ENCODE results near the gene LZIC. TPM values are rescaled to one million over a fixed set of nuclear protein-coding genes. Genes with fewer than 3 reads are reported as not detected.

The LZIC gene
- total RNA-seq, 4 donors from 2014 or later = 9.4 to 21.7 (median 19.4) TPM

DNA sequence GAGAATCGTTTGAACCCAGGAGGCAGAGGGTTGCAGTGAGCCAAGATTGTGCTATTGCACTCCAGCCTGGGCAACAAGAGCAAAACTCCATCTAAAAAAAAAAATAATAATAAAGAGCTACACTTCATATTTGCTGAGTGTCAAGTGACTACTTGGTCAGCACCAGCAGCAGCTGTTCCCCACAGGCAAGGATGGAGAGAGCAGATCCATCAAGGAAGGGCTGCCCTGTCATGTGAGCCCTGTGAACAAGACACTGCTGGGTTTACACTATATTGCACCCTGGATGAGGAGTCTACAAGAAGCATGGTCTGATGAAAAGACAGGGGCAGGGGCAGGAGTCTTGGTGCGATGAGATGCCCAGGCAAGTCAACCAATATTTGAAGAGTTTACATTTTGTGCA, 36.7 kb downstream of the LZIC start:
- Histone ChIP-seq H3K9me3 (no peaks in the 10 kb centered on the region), H3K27ac (peak overlapping the region in 1 of 4 donors; percentile 85), H3K27me3 (no peaks in the 10 kb centered on the region), H3K36me3 (no peaks in the 10 kb centered on the region), H3K4me1 (peaks cover 36 to 68% of the 10 kb centered on the region in 2 donors), H3K4me3 (no peak overlapping the region)
- no peak for TF ChIP-seq POLR2A (IDR thresholded peaks at IDR 0.05)
- TF ChIP-seq, protein P1, sequence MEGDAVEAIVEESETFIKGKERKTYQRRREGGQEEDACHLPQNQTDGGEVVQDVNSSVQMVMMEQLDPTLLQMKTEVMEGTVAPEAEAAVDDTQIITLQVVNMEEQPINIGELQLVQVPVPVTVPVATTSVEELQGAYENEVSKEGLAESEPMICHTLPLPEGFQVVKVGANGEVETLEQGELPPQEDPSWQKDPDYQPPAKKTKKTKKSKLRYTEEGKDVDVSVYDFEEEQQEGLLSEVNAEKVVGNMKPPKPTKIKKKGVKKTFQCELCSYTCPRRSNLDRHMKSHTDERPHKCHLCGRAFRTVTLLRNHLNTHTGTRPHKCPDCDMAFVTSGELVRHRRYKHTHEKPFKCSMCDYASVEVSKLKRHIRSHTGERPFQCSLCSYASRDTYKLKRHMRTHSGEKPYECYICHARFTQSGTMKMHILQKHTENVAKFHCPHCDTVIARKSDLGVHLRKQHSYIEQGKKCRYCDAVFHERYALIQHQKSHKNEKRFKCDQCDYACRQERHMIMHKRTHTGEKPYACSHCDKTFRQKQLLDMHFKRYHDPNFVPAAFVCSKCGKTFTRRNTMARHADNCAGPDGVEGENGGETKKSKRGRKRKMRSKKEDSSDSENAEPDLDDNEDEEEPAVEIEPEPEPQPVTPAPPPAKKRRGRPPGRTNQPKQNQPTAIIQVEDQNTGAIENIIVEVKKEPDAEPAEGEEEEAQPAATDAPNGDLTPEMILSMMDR (IDR thresholded peaks at IDR 0.05 in 4 of 5, conservative IDR thresholded peaks at IDR 0.05 in 1 of 5) = no peak
- intact Hi-C loops (cut with DNase I; ENCODE audit: low total_unique reads) = no loop called here
- DNase-seq = no peak
- ATAC-seq = no peak
- in situ Hi-C loops (cut with MboI; ENCODE audit: low sequenced_read_pairs in 4 of 4) = no loop called here

DNA sequence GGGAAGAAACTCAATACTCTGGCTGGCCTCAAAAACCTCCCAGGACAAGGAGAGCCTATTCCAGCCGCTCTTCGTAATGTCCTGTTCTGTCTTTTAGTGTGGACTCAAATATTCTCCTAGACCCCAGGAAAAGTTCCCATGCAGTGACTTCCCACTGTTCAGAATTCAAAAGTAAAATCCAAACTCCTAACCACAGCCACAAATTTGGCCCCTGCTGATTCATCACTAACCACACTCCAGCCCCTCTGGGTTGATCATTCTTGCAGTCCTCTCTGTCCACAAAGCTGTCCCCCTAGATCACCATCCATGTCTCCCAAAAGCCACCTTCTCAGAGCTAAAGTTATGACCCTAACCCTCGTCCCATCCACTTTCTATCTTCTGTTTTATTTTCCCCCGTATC, 38.2 kb downstream of the LZIC start:
- DNase-seq = no peak
- H3K36me3 ChIP-seq = no peaks in the 10 kb centered on the region
- peak overlapping the region in 2 of 4 donors; percentile 45 to 82 for H3K27ac ChIP-seq
- no peaks in the 10 kb centered on the region for H3K27me3 ChIP-seq
- intact Hi-C loops (cut with DNase I; ENCODE audit: low total_unique reads) = no loop called here
- peaks cover 42 to 73% of the 10 kb centered on the region in 2 donors for H3K4me1 ChIP-seq
- no peak overlapping the region for H3K4me3 ChIP-seq
- ATAC-seq = no peak
- no peaks in the 10 kb centered on the region for H3K9me3 ChIP-seq
- in situ Hi-C loops (cut with MboI; ENCODE audit: low sequenced_read_pairs in 4 of 4) = no loop called here
- no peak for TF ChIP-seq POLR2A (IDR thresholded peaks at IDR 0.05)

DNA sequence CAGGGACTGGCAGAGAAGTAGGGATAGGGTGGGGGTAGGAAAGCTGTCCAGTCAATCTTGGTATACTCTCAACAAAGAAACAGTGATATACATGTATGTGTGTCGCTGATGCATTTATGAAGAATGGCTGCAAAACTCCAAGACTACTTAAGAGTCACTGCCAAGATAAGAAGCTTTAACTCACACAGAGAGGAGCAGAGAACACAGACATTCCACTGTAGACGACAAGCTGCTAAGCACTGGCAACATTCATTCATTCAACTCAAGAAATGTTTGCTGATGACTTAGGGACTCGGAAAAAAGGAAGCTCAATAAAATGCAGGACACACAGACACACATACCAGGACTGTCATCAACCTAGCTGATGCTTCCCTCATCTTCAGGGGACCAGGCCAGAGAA, 38.6 kb downstream of the LZIC start:
- Histone ChIP-seq H3K9me3 (no peaks in the 10 kb centered on the region), H3K27me3 (no peaks in the 10 kb centered on the region), H3K36me3 (no peaks in the 10 kb centered on the region), H3K27ac (peak overlapping the region in 2 of 4 donors; percentile 45 to 82), H3K4me1 (peaks cover 41 to 76% of the 10 kb centered on the region in 2 donors), H3K4me3 (no peak overlapping the region)
- intact Hi-C loops (cut with DNase I; ENCODE audit: low total_unique reads) (no loop called here), in situ Hi-C loops (cut with MboI; ENCODE audit: low sequenced_read_pairs in 4 of 4) (no loop called here)
- ATAC-seq = no peak
- no peak for DNase-seq
- TF ChIP-seq, protein P1 (IDR thresholded peaks at IDR 0.05 in 4 of 5, conservative IDR thresholded peaks at IDR 0.05 in 1 of 5) = no peak
- no peak for TF ChIP-seq POLR2A (IDR thresholded peaks at IDR 0.05)

DNA sequence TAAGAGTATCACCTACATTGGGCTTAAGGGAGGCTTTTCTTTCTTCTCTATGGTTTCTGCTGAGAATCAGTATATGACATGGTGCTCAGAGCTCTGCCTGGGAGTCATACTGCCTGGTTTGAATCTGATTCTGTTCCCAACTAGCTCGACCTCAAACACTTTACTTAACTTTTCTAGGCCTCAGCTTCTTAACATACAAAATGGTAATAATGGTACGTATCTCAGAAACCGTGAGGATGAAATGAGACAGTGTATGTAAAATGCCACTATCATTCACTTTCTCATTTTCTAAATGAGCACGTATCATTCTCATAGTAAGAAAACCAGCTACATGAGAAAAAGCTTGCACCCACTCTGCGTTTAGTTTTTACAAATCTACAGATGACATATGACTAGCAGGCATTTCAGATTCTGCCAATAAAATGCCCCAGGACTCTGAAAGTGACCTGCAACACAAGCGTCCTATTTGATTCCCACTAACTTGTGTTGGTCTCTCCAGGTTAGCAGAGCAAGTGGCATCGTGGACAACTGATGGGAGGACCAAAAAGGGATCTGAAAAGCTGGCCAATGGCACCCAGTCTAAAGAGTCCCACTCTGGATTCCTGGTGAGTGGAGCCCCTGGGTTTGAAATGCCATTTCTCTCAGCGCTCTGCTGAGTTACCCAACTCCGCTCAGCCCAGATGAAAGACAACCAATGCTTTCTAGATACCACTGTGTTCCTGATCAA, 39.2 kb downstream of the LZIC start:
- Histone ChIP-seq H3K27ac (peak overlapping the region in 2 of 4 donors; percentile 53 to 82), H3K27me3 (no peaks in the 10 kb centered on the region), H3K4me3 (no peak overlapping the region), H3K9me3 (no peaks in the 10 kb centered on the region), H3K4me1 (peaks cover 35 to 73% of the 10 kb centered on the region in 2 donors), H3K36me3 (no peaks in the 10 kb centered on the region)
- TF ChIP-seq, protein P1 (IDR thresholded peaks at IDR 0.05 in 4 of 5, conservative IDR thresholded peaks at IDR 0.05 in 1 of 5) = no peak
- no peak for TF ChIP-seq POLR2A (IDR thresholded peaks at IDR 0.05)
- intact Hi-C loops (cut with DNase I; ENCODE audit: low total_unique reads) (no loop called here), in situ Hi-C loops (cut with MboI; ENCODE audit: low sequenced_read_pairs in 4 of 4) (no loop called here)
- ATAC-seq (no peak), DNase-seq (no peak)

DNA sequence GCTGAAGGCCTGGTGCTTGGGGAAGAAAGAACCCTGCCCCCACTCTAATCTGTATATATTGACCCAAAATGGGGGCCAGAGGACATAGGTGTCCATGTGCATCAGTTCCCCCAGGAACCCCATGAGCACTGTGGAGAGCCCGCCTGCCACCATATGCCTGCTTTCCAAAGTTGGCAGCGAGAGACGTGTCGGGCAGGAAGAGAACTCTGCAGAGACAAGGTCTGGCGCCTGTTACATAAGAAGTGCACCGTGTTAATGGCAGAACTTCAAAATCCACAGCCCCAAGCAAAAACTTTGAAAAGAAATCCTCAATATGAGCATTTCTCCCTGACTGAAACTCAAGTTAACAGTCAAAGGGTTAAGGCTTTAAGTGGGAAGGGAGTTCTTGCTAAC, 41.1 kb downstream of the LZIC start:
- TF ChIP-seq POLR2A (IDR thresholded peaks at IDR 0.05) = no peak
- TF ChIP-seq, protein P1 (IDR thresholded peaks at IDR 0.05 in 4 of 5, conservative IDR thresholded peaks at IDR 0.05 in 1 of 5) = no peak
- DNase-seq (no peak), ATAC-seq (no peak)
- in situ Hi-C loops (cut with MboI; ENCODE audit: low sequenced_read_pairs in 4 of 4) = no loop called here
- intact Hi-C loops (cut with DNase I; ENCODE audit: low total_unique reads) = no loop called here
- Histone ChIP-seq H3K27ac (peak overlapping the region; percentile 25 to 82 (median 62)), H3K36me3 (no peaks in the 10 kb centered on the region), H3K9me3 (no peaks in the 10 kb centered on the region), H3K4me3 (no peak overlapping the region), H3K27me3 (no peaks in the 10 kb centered on the region), H3K4me1 (peaks cover 27 to 62% of the 10 kb centered on the region in 2 donors)
